HFFc6 (cell line): ENCODE data around the gene DNAH2. TPM values are rescaled to one million over a fixed set of nuclear protein-coding genes. Genes with fewer than 3 reads are reported as not detected.
"Not testable (repeated sequence)": the region's sequence is repeated elsewhere in the genome, so short reads cannot be mapped to it uniquely, and the experiment has no call there.

Experiments used
- DNase-seq: peaks from one replicate; pipeline ENCODE4 v3.0.0-alpha.2; 2018
- H3K27ac Mint-ChIP-seq: 2 replicates; pipeline ENCODE4 v1.8.0; 2020; ENCODE audit warnings: mild to moderate bottlenecking, mixed read lengths
- H3K27me3 Mint-ChIP-seq: 2 replicates; pipeline ENCODE4 v1.8.0; 2021; ENCODE audit warnings: mild to moderate bottlenecking, moderate library complexity, mixed read lengths; ENCODE audit not compliant: insufficient read depth
- H3K36me3 Mint-ChIP-seq: 2 replicates; pipeline ENCODE4 v1.8.0; 2021; ENCODE audit warnings: low read depth, mixed read lengths
- H3K4me1 Mint-ChIP-seq: 2 replicates; pipeline ENCODE4 v1.8.0; 2020; ENCODE audit warnings: low read depth, mixed read lengths
- H3K4me3 Mint-ChIP-seq: 2 replicates; pipeline ENCODE4 v1.8.0; 2020; ENCODE audit warnings: mild to moderate bottlenecking, moderate library complexity, mixed read lengths
- H3K9me3 Mint-ChIP-seq: 2 replicates; pipeline ENCODE4 v1.8.0; 2020; ENCODE audit warnings: mild to moderate bottlenecking, mixed read lengths
- CTCF ChIP-seq: fragments of 200-600 bp; sonication (generic); IDR thresholded peaks from 2 replicates; pipeline ENCODE4 v1.5.0; 2021; ENCODE audit warnings: antibody characterized with exemption, mild to moderate bottlenecking
- total RNA-seq, 6 experiments: library from RNA; stranded (reverse); fragmentation: NEBNext Ultra II Directional; extraction: Animal tissue kit (Norgen Biotek cat#: 25700); gene quantifications; 2 replicates in 1 of 6; 3 replicates in 5 of 6; pipeline ENCODE4 v1.2.3, GENCODE V29; 2021

The DNAH2 gene
- total RNA-seq, 6 experiments from 2014 or later = not detected

GRCh38 chr17:7862692-7863437 is 145.3 kb downstream of the DNAH2 start:
- Mint-ChIP-seq H3K9me3 (no peaks in the 10 kb centered on the region), H3K27ac (no peak overlapping the region), H3K4me1 (peaks cover 5% of the 10 kb centered on the region; the same call in 1 of the 2 replicates), H3K36me3 (peaks cover 10% of the 10 kb centered on the region; the same call in 1 of the 2 replicates), H3K27me3 (peaks cover 5% of the 10 kb centered on the region), H3K4me3 (no peak overlapping the region)
- no peak for DNase-seq
- peak; percentile 91 for TF ChIP-seq CTCF

- H3K27ac Mint-ChIP-seq, H3K9me3 Mint-ChIP-seq, H3K4me1 Mint-ChIP-seq, H3K4me3 Mint-ChIP-seq, H3K27me3 Mint-ChIP-seq, DNase-seq: not testable (repeated sequence)
- H3K36me3 Mint-ChIP-seq = peaks cover 10% of the 10 kb centered on the region; the same call in 1 of the 2 replicates
Observed at GRCh38 chr17:7864384-7864783, 146.8 kb downstream of the DNAH2 start.

- H3K4me1 Mint-ChIP-seq = peaks cover 5% of the 10 kb centered on the region; the same call in 1 of the 2 replicates
- H3K36me3 Mint-ChIP-seq = peaks cover 10% of the 10 kb centered on the region; the same call in 1 of the 2 replicates
- DNase-seq = no peak
- peaks cover 3% of the 10 kb centered on the region; the same call in 1 of the 2 replicates for H3K27me3 Mint-ChIP-seq
- no peak overlapping the region for H3K4me3 Mint-ChIP-seq
- H3K9me3 Mint-ChIP-seq = no peaks in the 10 kb centered on the region
- no peak overlapping the region for H3K27ac Mint-ChIP-seq
- TF ChIP-seq CTCF = no peak
Observed at GRCh38 chr17:7864995-7865650, 147.6 kb downstream of the DNAH2 start.

GRCh38 chr17:7867881-7868329 is 150.4 kb downstream of the DNAH2 start:
- no peak for DNase-seq
- Mint-ChIP-seq H3K27me3 (no peaks in the 10 kb centered on the region; the same call in 1 of the 2 replicates), H3K9me3 (no peaks in the 10 kb centered on the region), H3K27ac (no peak overlapping the region), H3K4me1 (peaks cover 1% of the 10 kb centered on the region; the same call in 1 of the 2 replicates), H3K4me3 (no peak overlapping the region), H3K36me3 (peaks cover 10% of the 10 kb centered on the region; the same call in 1 of the 2 replicates)
- no peak for TF ChIP-seq CTCF

GRCh38 chr17:7873051-7873450 is 155.5 kb downstream of the DNAH2 start:
- H3K27ac Mint-ChIP-seq = no peak overlapping the region
- TF ChIP-seq CTCF = no peak

More at GRCh38 chr17:7873051-7873450, 155.5 kb downstream of the DNAH2 start:
- Mint-ChIP-seq H3K27me3 (no peaks in the 10 kb centered on the region), H3K4me3 (no peak overlapping the region), H3K4me1 (no peaks in the 10 kb centered on the region), H3K9me3 (no peaks in the 10 kb centered on the region), H3K36me3 (no peaks in the 10 kb centered on the region; the same call in 1 of the 2 replicates)
- DNase-seq = no peak
